SIG-M5 (cell line): ENCODE data around the gene ZMAT1.
"Not testable (repeated sequence)": the region's sequence is repeated elsewhere in the genome, so short reads cannot be mapped to it uniquely, and the experiment has no call there.

Source experiments
- DNase-seq: peaks from one replicate; lab custom pipeline; 2025; lab: John Stamatoyannopoulos, UW

The ZMAT1 gene

DNA sequence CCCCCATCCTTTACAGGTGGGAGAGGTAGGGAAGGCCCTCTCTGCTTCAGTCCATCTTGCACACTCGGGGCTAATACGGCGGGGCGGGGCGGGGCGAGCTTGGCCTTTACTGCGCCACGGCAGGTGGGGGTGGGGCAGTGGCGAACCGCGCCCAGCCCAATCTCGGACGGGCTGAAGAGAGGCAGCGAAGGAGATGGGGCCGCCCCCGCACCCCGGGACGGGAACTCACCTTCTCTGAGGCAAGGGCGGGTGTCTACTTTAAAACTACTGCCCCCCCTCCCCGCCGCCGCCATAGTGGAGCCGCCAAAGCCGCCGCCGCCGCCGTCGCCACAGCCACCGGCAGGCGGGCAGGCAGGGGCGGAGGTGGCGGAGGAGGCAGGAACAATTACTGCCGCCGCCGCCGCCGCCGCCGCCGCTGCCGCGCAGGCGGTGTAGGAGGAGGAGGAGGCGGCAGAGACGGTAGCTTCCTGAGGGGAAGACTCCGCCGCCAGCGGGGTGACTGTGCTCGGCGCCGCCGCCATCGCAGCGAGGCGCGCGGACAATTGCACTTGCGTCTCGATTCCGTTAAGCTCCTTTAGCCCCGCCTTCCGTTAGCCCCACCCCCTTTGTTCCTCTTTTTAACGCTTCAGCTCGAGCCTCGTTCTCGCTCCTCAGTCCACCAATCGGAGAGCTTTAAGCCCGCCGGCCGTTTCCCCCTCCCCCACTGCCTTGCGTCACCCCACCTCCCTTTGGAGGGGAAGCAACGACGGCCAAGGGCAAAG, at the start of gene ZMAT1:
TSS of gene ZMAT1 (minus strand) at position 540 of the 761 bp plus-strand sequence. CDS start at position 521, 19 bp downstream.
- DNase-seq = peak; percentile 59

DNA sequence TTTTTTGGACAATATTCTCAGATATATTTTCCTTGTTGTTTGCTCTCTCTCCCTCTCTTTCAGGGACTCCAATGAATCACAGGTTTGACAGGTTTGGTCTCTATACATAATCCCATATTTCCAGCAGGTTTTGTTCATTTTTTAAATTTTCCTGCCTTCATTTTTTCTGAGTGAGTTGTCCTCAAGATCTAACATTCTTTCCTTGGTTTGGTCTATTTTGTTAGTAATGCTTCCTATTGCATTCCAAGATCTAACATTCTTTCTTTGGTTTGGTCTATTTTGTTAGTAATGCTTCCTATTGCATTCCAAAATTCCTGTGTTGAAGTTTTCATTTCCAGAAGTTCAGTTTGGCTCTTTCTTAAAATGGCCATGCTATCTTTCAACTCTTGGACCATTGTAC, 45.3 kb upstream of the ZMAT1 start:
- no peak for DNase-seq

DNA sequence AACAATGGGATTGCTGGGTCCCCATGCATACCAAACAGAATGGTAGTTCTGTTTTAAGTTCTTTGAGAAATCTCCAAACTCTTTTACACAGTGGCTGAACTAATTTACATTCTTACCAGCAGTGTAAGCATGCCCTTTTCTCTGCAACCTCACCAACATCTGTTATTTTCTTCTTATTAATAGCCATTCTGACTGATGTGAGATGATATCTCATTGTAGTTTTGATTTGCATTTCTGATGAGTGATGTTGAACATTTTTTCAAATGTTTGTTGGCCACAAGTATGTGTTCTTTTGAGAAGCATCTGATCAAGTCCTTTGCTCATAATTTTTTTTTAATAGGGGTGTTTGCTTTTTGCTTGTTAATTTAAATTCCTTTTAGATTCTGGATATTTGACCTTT, 41.2 kb upstream of the ZMAT1 start:
- no peak for DNase-seq

DNA sequence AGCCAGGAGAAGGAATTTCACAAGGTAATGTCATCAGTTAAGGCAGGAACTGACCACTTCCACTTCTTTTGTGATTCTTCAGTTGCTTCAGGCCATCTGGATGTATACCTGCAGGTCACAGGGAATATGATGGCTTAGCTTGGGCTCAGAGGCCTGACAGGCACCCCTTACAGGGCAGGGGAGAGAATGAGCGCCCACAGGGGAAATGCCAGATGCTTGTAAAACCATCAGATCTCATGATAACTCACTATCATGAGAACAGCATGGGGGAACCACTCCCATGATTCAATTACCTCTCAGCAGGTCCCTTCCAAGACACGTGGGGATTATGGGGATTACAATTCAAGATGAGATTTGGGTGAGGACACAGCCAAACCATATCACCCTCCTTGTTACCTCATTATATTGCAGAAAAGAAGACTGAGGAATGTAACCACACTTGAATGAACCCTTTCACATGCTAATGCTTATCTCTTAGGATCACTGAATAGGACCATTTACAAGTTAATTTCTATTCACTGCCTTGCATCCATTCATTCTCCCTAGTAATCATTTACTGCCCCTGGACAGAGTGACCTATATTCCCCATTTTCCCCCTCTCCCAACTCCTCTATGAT, 33.2 kb upstream of the ZMAT1 start:
- DNase-seq = not testable (repeated sequence)

DNA sequence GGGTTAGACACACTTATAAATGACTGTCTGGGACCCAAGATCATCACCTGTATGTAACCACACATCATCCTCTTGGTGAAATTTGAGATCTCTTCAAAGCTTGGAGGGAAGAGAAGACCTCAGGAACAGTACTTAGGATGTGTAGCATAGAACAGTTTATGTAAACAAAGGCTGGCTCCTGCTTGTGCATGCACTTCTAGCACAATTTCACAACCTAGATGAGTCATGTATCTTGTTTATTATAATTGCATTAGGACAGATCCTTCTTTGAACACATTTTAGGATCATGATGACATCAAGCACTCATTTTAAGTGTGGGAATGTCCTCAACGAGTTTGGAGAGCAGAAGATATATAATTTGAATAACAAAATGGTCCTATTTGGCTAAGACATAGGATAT, 26.3 kb upstream of the ZMAT1 start:
- no peak for DNase-seq

DNA sequence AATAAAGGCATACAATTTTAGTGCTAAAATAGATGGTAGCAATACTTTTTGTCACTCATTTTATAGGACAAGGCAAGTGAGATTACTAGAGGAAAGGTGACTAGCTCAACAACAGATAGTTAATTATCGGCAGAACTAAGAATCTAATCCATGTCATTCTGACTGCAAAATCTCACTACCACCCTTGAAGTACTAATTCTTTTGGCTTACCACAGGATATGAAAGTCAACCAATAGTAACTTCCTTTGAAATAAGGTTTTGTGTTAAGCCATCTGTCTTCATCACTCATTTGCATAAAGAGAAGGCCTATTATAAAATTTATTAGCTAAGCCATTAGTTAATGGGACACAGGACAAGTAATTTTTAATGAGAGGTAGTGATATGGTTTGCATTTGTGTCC, 25.3 kb upstream of the ZMAT1 start:
- DNase-seq = no peak

DNA sequence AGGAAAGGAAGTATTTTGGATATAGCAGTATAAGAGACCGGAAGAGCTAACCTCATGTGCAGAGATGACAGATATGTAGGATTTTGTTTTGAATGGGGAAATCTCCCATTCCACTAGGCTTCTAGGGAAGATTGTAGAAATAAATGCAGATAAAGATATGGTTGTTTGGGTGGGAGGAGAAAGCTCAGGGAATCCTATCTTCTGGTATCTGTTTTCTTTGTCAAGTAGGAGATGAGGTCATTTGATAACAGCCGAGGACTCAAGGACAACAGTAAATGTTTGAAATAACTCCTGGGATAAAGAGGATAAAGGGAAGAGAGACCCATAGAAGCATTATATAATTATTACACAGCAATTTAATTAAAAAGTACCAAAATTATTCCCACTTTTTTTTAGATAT, 24.7 kb upstream of the ZMAT1 start:
- DNase-seq = no peak

DNA sequence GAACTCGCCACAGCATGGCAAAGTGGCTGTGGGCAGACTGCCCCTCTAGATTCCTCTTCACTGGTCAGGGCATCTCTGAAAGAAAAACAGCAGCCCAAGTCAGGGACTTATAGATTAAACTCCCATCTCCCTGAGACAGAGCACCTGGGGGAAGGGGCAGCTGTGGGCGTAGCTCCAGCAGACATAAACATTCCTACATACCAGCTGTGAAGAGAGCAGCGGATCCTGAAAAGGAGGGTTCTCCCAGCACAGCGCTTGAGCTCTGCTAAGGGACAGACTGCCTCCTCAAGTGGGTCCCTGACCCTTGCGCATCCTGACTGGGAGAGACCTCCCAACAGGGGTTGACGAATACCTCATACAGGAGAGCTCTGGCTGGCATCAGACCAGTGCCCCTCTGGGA, 18.8 kb upstream of the ZMAT1 start:
- DNase-seq = no peak

DNA sequence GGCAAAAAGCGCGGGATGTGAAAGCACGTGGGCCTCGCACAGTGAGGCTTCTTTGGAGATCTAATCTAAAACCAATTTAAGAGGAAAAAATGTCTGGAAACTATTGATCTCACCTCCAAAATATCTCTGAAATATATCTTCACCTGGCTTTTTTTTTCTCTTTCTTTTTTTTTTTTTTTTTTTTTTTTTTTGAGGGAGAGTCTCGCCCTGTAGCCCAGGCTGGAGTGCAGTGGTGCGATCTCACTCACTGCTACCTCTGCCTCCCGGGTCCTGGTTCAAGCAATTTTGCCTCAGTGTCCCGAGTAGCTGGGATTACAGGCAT, 383 bp upstream of the ZMAT1 start:
- no peak for DNase-seq

DNA sequence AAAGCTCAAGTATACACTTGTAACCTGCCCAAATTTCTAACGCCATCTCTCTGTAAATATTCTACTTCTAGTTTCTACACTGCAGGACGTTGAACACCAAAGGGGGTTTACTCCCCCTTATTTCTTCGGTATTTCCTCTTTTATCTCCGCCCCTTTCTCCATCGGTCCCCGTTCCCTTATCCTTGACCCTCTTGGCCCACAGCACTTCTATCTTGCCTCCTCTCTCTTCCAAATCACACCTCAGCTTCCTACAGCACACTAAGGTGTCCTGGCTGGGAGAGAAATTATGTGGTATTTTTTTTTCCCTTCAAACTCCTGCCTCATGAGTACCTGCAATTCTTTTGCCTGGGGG, 715 bp downstream of the ZMAT1 start:
- no peak for DNase-seq

DNA sequence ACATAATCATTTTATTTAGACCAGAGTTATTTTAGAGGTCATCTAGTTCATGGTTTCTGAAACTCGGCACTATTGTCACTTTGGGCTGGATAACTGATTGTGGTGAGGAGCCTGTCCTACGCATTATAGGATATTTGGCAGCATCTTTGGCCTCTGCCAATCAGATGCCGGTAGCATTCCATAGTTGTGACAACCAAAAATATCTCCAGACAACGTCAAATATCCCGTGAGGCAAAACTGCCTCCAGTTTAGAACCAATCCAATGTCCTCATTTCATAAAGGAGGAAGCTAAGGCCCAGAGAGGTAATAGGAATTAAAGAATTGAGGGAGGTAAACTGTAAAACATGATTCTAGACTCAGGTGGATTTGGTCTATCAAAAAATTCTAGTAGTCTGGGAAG, 6.1 kb downstream of the ZMAT1 start:
- no peak for DNase-seq

DNA sequence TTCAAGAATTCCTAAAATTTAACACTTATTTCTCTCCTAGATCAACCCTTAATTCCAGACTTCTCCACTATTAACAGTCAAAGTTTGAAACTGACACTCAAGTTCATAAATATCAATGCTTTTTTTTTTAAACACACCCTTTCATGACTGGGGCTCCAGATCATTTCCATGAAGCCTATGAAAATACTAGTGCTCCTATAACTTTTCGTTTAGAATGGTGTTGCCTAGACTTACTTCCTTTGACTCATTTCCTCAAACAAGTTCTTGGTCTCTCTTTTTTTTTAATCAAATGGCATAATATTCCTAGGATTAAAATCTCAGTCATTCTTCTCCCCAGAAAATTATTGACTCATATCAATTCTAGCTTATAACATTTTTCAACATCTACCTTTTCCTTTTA, 13.1 kb downstream of the ZMAT1 start:
- DNase-seq = no peak

DNA sequence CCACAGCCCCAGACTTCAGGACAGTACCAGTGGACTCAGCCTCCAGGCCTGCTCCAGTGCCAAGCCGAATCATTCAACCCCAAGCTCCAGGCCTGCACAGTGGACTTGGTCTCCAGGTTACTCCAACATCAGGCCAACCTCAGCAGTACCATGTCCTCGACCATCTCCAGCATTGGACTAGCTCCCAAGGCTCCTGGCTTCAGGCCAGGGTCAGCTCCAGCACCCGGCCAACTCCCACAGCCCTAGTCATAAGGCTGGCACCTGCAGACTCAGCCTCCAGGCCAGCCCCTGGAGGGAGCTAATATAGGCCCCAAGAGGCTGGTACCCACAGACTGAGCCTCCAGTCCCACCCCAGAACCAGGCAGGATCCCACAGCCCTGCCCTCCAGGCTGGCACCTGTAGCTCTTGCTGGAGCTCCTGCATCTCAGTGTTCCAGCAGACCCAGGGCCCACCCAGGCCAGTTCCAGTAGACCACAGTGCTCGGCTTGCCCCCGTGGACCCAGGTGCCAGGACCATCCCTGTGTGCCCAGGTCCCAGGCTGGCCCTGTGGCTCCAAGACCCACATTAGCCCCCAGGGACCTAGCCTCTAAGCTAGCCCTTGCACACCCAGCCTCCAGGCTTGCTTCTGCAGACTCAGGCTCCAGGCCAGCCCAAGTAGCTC, 25.6 kb downstream of the ZMAT1 start:
- no peak for DNase-seq

DNA sequence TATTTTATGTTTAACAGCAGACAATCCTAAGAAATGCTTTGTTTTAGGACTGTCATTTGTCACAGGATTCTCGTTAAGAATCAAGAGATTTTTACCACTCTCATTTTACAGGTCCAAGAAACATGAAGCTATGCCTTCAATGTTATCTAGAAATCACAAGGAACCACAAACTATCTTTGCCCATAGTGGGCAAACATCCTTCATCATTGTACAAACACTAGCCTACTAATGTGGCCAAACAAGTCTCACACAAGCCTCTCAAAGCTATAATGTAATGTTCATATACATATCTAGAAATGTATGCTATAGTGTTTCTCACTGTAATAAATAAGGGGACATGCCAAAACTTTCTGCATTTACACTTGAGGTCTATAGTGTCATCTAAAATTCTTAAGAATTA, 26.8 kb downstream of the ZMAT1 start:
- DNase-seq = no peak
